ENCODE data around the gene ZNF813.
"Not testable (repeated sequence)": the region's sequence is repeated elsewhere in the genome, so short reads cannot be mapped to it uniquely, and the experiment has no call there.

The ZNF813 gene

DNA sequence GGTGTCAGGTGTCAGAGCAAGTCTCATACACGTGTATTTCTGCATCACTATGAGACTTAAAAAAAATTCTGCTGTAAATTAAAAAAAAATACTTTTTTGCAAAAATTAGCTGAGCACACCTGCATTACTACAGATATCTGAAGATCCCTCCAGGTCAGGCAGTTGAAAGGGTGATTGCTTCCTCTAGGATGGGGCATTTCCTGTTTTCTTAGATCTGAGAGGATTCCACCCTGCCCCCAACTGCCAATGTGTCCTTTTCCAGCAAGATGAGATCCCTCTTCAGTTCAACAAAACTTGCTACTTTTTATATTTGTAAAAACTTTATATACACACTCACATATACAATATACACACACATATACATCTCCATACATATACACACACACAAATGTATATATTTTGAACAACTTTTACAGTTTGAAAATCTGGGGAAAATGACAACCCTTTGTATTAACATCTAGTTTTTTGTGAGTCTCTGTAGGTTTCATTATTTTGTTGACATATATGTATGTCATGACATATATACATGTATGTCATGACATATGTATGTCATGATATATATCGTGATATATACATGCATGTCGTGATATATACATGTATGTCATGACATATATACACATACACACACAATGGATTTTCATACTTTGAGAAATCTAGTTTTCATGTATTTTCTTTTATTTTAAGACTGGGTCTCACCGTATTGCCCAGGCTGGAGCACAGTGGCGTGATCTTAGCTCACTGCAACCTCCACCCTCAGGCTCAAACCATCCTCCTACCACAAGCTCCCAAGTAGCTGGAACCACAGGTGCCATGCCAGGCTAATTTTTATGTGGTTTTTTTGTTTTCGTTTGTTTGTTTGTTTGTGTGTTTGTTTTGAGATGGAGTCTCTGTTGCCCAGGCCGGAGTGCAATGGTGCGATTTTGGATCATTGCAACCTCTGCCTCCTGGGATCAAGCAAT, 17.8 kb downstream of the ZNF813 start:
- no peak for DNase-seq (ENCODE audit: low read depth)

DNA sequence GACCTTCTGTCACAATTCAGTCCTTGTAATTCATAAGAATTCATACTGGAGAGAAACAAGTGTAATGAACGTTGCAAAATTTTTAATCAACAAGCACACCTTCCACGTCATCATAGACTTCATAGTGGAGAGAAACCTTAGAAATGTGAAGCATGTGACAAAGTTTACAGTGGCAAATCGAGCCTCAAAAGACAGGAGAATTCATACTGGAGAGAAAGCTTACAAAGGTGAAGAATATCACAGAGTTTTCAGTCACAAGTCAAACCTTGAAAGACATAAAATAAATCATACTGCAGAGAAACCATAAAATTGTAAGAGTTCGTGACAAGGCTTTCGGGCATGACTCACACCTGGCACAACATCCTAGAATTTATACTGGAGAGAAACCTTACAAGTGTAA, 24.6 kb downstream of the ZNF813 start:
- DNase-seq (ENCODE audit: low read depth) = no peak

DNA sequence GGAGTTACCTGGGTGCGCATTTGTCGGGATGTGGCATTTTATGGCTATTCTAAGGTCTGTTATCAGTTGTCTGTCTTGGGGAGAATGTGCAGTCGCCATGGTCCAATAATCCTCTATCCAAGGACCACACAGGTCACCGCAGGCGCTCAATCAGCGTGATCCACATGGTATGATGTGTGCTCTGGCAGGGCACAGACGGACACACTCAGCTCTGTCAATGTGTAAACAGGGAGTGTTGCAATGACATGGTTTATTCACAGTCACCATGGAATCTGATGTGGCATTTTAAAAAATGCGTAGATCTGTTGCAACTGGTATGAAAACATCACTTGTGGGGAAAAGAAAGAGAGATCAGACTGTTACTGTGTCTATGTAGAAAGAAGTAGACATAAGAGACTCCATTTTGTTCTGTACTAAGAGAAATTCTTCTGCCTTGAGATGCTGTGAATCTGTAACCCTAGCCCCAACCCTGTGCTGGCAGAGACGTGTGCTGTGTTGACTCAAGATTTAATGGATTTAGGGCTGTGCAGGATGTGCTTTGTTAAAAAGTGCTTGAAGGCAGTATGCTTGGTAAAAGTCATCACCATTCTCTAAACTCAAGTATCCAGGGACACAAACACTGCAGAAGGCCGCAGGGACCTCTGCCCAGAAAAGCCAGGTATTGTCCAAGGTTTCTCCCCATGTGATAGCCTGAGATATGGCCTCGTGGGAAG, 29.9 kb downstream of the ZNF813 start:
- DNase-seq (ENCODE audit: low read depth) = not testable (repeated sequence)

DNA sequence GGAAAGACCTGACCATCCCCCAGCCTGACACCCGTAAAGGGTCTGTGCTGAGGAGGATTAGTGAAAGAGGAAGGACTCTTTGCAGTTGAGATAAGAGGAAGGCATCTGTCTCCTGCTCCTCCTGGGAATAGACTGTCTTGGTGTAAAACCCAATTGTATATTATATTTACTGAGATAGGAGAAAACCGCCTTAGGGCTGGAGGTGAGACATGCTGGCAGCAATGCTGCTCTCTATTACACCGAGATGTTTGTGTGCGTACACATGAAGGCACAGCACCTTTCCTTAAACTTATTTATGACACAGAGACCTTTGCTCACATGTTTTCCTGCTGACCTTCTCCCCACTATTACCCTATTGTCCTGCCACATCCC, 30.5 kb downstream of the ZNF813 start:
- DNase-seq (ENCODE audit: low read depth) = not testable (repeated sequence)

DNA sequence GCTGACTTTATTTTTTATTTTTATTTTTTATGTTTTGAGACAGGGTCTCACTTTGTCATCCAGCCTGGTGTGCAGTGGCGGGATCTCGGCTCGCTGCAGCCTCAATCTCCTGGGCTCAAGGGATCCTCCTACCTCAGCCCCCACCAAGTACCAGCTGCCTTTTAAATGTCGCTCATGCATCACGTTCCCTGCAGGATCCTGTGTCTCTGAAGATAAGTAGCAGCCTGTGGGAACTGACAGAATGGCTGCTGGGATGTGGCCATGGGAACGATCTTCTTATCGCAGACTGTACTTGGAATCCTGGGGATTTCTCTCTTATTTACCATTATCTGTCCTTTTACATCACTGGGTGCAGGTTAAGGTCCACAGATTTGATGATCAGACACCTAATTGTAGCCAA, 35.6 kb downstream of the ZNF813 start:
- DNase-seq (ENCODE audit: low read depth) = not testable (repeated sequence)

DNA sequence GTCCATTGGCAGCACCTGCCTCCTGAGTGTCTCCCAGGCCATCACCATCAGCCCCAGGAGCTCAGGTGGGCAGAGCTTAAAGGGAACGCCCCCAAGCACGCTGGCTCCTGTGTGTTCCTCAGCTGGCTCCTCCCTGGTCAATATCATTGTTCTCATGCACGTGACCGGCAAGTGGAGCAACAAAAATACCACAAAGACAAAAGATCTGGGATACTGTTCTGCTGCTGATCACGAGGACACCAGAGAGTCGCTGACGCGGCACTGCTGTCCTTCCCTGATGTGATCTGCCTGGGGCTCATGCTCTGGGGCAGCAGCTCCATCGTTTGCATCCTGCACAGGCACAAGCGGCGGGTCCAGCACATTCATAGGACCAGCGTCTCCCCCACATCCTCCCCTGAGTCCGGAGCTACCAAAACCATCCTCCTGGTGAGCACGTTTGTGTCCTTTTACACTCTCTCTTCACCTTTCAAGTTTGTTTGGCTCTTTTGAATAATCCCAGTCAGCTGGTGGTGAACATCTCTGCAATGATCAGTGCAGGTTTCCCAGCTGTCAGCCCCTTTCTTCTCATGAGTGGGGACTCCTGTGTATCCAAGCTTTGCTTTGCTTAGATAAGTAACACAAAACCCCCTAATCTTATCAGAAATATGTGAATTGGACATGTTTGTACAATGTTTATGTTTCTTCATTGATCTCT, 36.3 kb downstream of the ZNF813 start:
- DNase-seq (ENCODE audit: low read depth) = not testable (repeated sequence)

DNA sequence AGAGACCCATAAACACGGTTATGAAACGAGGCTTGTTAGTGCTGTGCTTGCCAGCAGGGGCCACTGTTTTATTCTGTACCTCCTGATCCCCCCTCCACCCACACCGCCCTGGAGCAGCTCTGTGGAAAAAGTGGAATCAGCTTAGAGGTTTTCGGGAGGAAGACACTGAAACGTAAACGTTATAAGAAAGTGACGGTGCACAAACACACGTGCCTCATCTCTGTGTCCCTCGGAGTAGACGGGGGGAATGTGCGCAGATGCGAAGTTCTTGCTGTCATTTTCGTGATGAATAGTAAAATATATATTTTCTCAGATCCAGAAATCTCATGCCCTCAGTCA, 36.8 kb downstream of the ZNF813 start:
- DNase-seq (ENCODE audit: low read depth) = not testable (repeated sequence)

DNA sequence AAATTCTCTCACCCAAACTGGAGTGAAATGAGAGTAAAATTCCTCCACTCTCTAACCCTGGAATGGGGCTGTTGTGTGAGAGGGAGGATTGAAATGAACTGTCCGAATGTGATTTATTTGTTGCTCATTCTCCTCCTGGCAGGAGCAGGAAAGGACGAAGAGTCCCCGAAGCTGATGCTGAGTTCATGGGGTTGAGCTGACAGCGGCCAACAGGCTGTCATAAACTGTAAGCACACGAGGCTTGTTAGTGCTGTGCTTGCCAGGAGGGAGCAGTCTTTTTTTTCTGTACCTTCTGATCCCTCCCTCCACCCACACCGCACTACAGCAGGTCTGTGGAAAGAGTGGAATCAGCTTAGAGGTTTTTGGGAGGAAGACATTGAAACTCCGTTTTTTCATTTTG, 37.4 kb downstream of the ZNF813 start:
- no peak for DNase-seq (ENCODE audit: low read depth)

DNA sequence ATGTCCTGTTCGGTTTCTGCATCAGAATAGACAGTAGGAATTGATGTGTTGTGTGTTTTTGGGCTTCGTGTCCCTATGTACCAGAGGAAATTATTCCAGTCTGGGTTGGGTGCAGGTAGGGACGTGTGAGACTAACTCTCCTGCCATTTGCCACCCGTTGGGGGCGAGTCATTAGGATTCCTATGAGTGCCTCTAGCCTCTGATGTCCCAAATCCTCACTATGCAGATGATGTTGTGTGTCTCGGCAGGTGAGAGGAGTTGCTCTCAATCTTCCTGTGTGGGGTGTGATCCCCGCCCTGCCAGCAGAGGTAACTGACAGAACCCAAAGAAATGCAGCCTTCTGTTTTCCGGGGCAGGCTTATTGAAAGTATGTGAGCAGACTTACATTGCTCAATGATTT, 39.2 kb downstream of the ZNF813 start:
- no peak for DNase-seq (ENCODE audit: low read depth)

DNA sequence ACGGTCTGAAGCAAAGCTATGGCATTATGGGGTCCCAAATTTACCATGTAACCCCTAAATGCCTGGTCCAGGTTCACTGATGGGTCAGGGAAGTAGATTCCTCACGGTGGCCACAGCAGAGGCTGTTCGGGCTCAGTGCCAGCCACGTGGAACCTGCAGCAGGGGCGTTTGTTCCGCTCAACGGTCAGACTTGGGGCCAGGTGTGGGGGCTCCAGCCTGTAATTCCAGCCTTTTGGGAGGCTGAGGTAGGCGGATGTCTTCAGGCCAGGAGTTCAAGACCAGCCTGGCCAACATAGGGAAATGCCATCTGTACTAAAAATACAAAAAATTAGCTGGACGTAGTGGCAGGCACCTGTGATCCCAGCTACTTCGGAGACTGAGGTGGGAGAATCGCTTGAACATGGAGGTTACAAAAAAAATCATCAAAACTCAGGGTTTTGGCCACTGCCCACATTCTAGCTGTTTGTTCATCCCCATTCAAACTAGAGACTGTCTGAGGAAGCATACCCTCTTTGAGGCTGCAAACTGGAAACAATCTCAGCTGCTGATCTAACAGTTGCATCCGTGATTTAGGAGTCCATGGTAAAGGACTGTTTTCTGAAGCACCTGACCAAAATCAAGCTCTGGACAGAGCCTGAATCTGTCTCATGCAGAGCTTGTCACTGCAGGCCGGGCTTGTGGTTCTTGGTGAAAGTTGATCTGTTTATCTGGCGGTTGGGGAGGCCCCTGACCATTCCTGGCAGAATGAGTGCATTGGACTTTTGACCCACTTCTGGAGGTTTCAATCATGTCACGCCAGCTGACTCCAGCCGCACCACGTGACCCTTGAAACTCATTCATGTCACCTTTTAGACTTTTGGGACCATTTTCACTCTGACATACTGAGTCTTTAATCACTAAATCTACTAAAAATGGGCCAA, 40.2 kb downstream of the ZNF813 start:
- DNase-seq (ENCODE audit: low read depth) = no peak

DNA sequence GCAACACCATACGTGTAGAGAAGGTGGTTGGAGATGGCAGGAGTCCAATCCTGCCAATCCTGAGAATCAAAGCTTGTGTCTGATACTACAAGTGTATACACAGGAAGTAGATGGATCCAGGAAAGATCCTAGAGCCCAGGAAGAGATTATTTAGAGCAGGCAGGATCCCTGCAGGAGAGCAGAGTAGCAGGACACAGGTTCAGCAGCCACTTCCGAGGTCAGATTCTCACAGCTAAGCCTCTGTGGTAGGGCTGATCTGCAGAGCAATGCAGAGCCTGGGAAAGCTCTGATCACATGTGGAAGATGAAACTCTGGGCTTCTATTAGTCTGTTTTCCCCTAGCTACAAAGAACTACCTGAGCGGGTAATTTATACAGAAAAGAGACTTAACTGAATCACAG, 41.9 kb downstream of the ZNF813 start:
- DNase-seq (ENCODE audit: low read depth) = no peak

DNA sequence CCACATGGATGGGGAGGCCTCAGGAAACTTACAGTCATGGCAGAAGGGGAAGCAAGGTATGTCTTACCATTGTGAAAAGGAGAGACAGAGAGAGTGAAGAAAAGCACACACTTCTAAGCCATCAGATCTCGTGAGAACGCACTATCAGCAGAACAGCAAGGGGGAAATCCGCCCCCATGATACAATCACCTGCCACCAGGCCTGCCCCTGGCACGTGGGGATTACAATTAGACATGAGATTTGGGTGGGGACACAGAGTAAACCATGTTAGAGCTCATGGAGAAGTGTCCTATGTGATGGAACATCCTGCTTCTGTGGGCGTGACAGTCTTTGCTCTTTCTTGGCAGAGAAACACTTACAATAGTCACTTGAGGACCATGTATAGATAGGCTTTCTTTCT, 42.3 kb downstream of the ZNF813 start:
- no peak for DNase-seq (ENCODE audit: low read depth)

DNA sequence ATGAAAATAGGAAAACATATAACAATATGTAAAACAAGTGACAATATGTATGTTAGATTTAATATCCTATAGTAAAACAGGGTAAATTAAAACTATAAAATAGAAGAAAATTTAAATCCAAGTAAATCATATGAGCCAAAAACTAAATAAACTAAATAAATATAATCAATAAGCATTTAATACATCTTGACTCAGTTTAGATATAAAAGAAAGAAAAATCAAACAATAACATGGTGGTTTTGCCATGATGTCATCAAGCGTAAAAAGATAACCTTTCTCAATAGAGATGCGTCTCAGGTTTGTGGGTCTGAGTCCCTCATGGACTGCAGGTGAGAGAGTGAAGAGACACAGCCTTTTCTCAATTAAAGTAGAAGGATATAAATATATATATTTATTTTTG, 43.8 kb downstream of the ZNF813 start:
- no peak for DNase-seq (ENCODE audit: low read depth)

DNA sequence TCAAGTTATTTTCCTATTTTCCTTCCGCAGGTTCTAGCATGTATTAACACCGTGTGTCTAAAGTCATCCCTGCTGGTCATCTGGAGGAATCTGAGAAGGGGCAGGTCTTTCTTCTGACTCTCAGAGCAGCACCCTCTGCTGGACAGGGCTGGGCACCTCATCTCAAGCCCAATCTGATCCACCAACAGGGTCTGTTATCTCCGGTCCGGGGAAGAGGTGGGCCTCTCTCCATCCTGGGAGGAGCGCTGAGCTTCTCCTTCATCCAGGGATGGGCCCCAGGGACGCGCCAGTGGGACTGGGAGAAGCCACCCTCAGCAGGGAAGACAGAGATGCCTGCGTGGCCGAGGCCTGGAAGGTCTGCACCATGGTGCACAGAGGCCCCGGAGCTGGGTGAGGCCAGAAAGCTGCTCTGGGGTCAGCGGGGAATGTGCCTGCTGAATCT, 44.4 kb downstream of the ZNF813 start:
- peak; percentile 24 for DNase-seq (ENCODE audit: low read depth)

DNA sequence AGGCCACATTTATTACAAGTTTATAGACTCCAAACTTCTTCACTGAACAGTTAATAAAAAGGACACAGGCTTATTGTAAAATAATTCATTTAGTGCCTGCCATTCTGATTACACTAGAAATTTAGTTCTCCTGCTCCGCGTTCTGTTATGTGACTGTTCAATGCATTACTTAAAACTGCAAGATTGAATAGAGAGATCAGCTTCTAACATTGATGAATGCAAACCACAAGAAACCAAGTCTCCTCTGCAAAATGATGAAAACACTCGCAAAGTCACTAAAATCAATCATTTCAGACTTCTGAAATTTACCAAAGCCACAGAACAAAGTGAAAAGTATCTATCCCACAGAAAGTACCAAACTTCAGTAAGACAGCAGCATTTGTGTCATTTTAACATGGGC, 47.5 kb downstream of the ZNF813 start:
- not testable (repeated sequence) for DNase-seq (ENCODE audit: low read depth)

DNA sequence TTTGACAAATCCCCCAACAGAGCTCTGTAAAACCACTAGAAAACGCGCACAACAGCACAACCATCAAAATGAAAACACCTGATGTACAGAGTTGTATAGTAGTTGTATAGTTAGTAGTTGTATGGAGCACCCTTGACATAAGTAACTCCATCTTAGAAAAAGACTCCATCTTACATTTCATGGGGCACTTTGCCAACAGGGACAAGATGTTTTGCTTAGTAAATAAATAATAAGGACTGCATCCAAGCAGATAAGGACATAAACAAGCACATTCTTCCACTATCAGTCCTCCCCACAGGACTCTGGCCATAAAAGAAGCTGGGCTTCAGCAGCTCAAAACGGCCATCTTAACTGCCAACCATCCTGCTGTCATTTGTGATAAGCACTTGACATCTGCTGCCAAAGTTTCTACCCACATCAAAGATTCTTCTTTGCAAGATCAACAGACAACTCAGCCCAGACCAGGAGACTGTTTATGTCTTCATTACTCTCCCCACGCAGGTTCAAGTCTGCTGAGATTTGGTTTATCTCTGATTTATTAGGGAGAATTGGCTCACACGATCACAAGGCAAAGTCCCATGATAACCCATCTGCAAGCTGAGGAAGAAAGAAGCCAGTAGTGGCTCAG, 49.7 kb downstream of the ZNF813 start:
- DNase-seq (ENCODE audit: low read depth) = no peak

DNA sequence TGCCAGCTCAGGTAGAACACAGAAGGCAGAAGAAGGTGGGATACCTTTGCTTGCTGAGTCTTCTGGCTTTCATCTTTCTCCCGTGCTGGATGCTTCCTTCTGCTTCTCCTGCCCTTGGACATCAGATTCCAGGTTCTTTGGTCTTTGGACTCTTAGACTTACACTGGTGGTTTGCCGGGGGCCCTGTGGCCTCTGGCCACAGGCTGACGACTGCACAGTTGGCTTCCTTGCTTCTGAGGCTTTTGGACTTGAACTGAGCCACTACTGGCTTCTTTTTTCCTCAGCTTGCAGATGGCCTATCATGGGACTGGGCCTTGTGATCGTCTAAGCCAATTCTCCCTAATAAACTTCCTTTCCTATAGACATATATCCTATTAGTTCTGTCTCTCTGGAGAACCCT, 50.6 kb downstream of the ZNF813 start:
- DNase-seq (ENCODE audit: low read depth) = no peak

DNA sequence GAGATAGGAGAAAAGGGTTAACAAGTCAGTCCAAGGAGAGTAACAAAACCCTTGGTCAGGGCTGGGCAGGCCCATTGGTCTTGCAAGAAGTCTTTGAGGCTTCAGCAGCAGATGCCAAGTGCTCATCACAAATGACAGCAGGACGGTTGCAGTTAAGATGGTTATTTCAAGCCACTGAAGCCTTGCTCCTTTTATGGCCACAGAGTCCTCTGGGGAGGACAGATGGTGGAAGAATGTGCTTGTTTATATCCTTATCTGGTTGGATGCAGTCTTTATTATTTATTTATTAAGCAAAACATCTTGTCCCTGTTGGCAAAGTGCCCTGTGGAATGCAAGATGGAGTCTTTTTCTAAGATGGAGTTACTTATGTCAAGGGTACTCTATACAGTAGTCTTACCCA, 51.2 kb downstream of the ZNF813 start:
- no peak for DNase-seq (ENCODE audit: low read depth)

DNA sequence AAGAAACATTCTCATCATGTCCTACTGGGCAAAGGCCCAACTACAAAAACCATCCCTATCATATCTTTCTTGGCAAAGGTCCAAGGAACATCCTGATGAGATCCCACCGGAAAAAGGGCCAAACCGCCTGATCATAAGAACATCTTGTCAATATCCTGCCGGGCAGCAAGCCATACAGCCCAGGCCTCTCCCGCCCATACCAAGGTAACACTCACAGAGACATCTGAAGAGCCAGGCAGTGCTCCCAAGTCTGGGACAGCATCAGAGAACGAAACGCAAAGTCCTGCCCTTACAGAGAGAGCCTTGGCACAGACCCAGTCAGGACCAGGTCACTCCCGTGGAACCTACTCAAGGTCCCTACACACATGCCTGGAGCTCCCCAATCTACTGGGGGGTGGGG, 51.9 kb downstream of the ZNF813 start:
- DNase-seq (ENCODE audit: low read depth) = no peak

DNA sequence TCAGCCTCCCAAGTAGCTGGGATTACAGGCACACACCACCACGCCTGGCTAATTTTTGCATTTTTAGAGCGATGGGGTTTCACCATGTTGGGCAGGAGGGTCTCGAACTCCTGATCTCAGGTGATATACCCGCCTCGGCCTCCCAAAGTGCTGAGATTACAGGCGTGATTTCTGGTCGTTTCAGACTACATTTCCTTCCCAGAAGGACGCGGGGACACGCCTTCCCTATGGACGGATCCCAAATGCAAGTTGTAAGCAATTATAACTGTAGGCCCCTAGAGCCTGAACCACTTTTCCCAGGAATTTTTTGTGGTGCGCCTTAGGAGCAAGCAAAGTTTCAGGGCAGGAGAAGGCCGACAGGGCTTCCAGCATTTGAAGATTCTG, 52.6 kb downstream of the ZNF813 start:
- DNase-seq (ENCODE audit: low read depth) = no peak

Data from activated T-helper 1 cell treated with Interleukin-2 at 50 U/mL for 16 hours (primary cell).